HG02571 (cell line): Measurements from ENCODE around the gene NPY2R.

ENCODE experiments used
- ATAC-seq: cut with Tn5 transposase; IDR thresholded peaks from one replicate; pipeline ENCODE4 v1.9.1; 2021; ENCODE audit warnings: mild to moderate bottlenecking, moderate library complexity; ENCODE audit not compliant: unreplicated experiment

NPY2R gene

DNA sequence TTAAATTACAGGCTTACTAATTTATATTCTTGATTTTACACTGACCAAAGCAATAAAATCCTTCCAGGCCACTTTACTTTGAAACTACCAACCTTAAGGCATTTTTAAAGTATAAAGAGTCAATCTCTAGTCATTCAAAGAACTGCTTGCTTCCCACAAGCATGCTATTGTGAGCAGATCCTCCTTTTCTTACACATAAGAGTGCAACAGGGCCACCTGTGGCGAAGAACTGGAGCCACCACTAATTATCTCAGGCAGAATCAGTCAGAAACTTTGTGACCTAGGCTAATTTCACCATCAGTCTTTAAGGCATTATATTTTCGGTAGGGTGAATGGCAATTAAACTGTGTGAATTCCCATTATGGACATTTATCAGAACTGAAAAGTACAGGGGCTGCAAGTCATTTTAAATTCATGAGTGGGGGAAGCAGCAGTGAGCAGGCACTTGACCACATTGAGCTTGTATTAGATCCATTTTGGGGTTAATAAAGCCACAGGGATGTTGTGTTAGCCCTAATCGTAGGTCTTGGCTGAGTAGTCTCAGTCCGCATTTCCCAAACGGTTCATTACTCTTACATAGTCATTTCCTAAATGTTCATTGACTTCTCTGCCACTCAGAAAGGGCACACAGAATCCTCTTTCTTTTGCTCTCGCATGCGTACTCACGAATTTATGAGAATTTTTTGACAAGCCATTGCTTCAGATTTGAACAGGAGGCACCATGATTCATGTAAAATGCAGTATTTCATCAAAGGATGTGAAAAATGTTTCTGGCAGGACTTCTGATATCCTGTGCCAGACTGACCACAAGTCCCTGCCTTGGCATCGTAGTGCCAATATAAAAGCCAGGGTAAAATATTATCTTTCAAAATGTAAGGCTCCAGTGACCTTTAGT lies 39.8 kb downstream of the NPY2R start:
- no peak for ATAC-seq

DNA sequence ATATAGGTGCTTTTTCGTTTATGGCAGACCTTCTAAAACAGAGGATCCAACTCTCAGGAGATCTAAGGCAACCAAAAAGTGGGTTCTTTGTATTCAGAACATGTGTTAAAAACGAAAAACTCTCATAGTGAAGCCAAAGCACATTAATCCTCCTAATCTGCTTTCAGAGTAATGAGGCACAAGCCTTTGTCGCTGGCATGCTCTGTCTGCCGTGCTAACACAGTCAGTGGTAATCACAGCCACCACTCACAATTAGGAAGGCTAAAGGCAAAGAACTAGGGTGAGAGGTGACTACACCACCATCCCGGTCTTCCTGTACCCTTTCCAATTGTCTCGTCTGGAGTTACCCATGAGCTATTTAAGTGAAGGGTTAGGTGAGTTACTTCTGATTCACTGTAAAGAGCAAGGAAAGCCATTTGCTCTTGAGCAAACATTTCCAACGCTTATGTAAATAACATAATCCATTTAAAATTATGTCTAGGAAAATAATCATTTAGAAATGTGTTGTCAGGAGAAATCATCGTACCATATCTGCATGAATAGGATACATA lies 40.7 kb downstream of the NPY2R start:
- ATAC-seq = no peak

DNA sequence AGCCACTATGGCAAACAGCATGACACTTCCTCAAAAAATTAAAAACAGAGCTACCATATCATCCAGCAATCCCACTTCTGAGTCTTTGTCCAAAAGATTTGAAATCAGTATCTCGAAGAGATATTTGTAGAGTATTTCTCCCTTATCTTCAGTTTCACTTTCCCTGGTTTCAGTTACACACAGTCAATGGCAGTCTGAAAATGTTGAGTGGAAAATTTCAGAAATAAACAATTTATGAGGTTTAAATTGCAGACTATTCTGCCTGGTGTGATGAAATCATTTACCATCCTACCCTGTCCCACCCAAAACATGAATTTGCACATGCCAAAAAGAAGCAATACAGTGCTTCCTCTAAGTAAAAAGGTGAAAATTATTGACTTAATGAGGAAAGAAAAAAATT lies 43.9 kb downstream of the NPY2R start:
- no peak for ATAC-seq

DNA sequence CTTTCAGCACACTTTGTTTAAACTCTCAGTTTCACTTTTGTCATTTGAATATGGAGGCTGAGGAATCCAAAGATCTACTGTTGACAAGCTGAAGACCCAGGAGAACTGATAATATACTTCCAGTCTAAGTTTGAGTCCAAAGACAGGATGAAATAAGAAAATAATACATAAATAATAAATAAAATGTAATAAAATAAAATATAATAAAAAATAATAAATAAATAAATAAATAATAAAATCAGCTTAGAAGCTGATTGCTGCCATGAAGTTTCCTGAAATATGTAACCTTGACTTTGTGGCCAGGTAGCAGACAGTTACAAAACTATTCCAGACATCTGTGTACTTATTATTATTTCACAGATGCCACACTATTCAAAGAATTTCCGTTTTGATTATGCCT lies 55.0 kb downstream of the NPY2R start:
- ATAC-seq = no peak

DNA sequence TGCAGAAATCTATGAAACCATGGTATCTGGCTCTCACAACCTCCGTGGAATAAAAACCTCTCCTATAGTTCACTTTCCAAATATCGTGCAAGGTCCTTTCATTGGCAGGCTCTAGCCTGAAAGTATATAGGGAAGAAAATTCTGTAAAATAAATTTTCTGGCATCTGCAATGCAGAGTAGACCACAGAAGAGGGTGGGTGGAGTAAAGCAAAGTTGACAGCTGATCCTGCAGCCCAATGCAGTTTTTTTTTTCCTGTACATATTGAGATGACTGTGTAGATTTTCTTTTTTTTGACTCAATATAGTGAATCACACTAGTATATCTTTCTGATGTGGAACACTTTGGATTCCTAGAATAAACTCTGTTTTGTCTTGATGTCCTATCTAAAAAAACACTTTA lies 56.7 kb downstream of the NPY2R start:
- no peak for ATAC-seq
